OCI-LY7 (cell line): ENCODE data around the gene CDH3. TPM values are rescaled to one million over a fixed set of nuclear protein-coding genes. Genes with fewer than 3 reads are reported as not detected.

Experiments used
- BruUV-seq: library from RNA; stranded (reverse); fragments of 400-500 nt; replicated peaks from 2 replicates; lab custom pipeline; 2021; lab: Mats Ljungman, UMichigan
- CTCF ChIA-PET: fragments of 300-600 bp; sonication (Branson Sonifier 250); formaldehyde crosslinking; loops from one replicate; lab custom pipeline; 2022; ENCODE audit warnings: antibody characterized with exemption; ENCODE audit not compliant: unreplicated experiment; lab: Charles Lee
- POLR2A ChIA-PET: fragments of 300-600 bp; sonication (Branson Sonifier 250); formaldehyde crosslinking; loops from one replicate; lab custom pipeline; 2022; ENCODE audit warnings: antibody characterized with exemption; lab: Charles Lee
- DNase-seq: peaks from one replicate; pipeline ENCODE4 v3.0.0-alpha.2; 2015; ENCODE audit warnings: low spot score
- H2AFZ ChIP-seq: fragments of 200-600 bp; sonication (generic), shearing (Covaris generic); 2 replicates; pipeline ENCODE4 v1.6.1; 2014; ENCODE audit warnings: mild to moderate bottlenecking, antibody characterized with exemption, low read length, moderate library complexity
- H3K27ac ChIP-seq: fragments of 200-600 bp; sonication (generic); 2 replicates; pipeline ENCODE4 v1.5.1; 2014; ENCODE audit warnings: mixed run types, low read depth, mild to moderate bottlenecking, moderate library complexity, low read length, inconsistent platforms; ENCODE audit not compliant: poor library complexity, severe bottlenecking
- H3K36me3 ChIP-seq: fragments of 200-600 bp; sonication (generic); 2 replicates; pipeline ENCODE4 v1.6.1; 2014; ENCODE audit warnings: mild to moderate bottlenecking, antibody characterized with exemption, low read length, moderate library complexity, mixed read lengths; ENCODE audit not compliant: insufficient read depth
- H3K4me1 ChIP-seq: fragments of 200-600 bp; sonication (generic); 2 replicates; pipeline ENCODE4 v1.5.1; 2014; ENCODE audit warnings: mild to moderate bottlenecking, low read length; ENCODE audit not compliant: insufficient read depth, poor library complexity, severe bottlenecking
- H3K4me2 ChIP-seq: fragments of 200-600 bp; sonication (generic); 2 replicates; pipeline ENCODE4 v1.6.1; 2014; ENCODE audit warnings: mild to moderate bottlenecking, low read length
- H3K4me3 ChIP-seq: fragments of 200-600 bp; sonication (generic); 2 replicates; pipeline ENCODE4 v1.5.1; 2014; ENCODE audit warnings: mild to moderate bottlenecking, low read depth, low read length; ENCODE audit not compliant: poor library complexity, severe bottlenecking
- H3K79me2 ChIP-seq: fragments of 200-600 bp; sonication (generic); 2 replicates; pipeline ENCODE4 v1.6.1; 2016; ENCODE audit warnings: low read depth, mild to moderate bottlenecking, low read length, moderate library complexity, mixed read lengths; ENCODE audit not compliant: insufficient read depth
- H3K9me2 ChIP-seq: fragments of 200-600 bp; sonication (generic); 2 replicates; pipeline ENCODE4 v1.6.1; 2016; ENCODE audit warnings: mild to moderate bottlenecking, low read length, mixed read lengths; ENCODE audit not compliant: insufficient read depth
- H3K9me3 ChIP-seq: fragments of 200-600 bp; sonication (generic); 2 replicates; pipeline ENCODE4 v1.6.1; 2014; ENCODE audit warnings: mild to moderate bottlenecking, mixed run types, low read length, mixed read lengths
- H4K20me1 ChIP-seq: fragments of 200-600 bp; sonication (generic); 2 replicates; pipeline ENCODE4 v1.6.1; 2014; ENCODE audit warnings: mild to moderate bottlenecking, antibody characterized with exemption, low read length, moderate library complexity, mixed read lengths; ENCODE audit not compliant: insufficient read depth
- EZH2phosphoT487 ChIP-seq: fragments of 200-600 bp; sonication (generic); IDR thresholded peaks from 2 replicates; pipeline ENCODE4 v1.6.1; 2018; ENCODE audit warnings: low read depth, borderline replicate concordance, mild to moderate bottlenecking, mixed run types, antibody characterized with exemption, low read length, moderate library complexity, mixed read lengths
- intact Hi-C: fragments of 100-400 bp; cut with micrococcal nuclease; formaldehyde crosslinking; loops from one replicate; pipeline ENCODE4 v1.10.0; 2022; ENCODE audit not compliant: unreplicated experiment
- total RNA-seq, 2 experiments: library from RNA; depleted of rRNA in 1 of 2; stranded (reverse); fragments of >200 nt in 1 of 2; shearing (Covaris generic) in 1 of 2; gene quantifications; 2 replicates each; pipeline ENCODE4 v1.2.3, GENCODE V29; 2014 to 2022
- TF ChIP-seq, protein P1 (sequence below): fragments of 200-600 bp; sonication (generic); conservative IDR thresholded peaks from 2 replicates; pipeline ENCODE4 v1.5.1; 2014; ENCODE audit warnings: mild to moderate bottlenecking, antibody characterized with exemption, low read length, moderate library complexity, mixed read lengths

The CDH3 gene
- total RNA-seq, 2 experiments from 2014 or later: 0.06 to 0.46 TPM

DNA sequence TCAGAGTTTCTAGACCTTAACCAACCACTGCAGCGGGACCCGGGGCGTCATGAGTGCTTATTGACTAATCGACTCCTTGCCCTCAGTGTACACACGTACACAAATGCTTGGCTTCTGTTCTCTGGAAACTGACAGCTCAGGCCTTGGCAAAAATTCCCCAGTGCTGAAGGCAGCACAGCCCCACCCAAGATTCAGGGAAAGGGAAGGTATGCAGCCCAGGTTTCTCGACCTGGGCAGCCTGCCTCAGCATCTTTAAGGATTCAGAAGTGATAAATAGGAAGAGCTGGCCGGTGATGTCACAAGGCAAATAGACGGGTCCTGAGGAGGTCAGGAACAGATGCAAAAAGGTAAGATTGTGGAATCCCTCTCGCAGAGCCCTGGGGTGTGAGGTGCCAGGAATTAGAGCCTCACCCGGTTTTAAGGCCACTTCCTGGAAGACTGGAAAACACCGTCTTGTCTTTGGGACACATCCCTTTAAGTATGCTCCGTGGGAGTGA lies 9.0 kb upstream of the CDH3 start:
- Histone ChIP-seq H3K4me2 (no peak overlapping the region), H4K20me1 (no peaks in the 10 kb centered on the region), H3K9me2 (no peaks in the 10 kb centered on the region), H2AFZ (no peak overlapping the region), H3K79me2 (no peaks in the 10 kb centered on the region), H3K4me1 (no peaks in the 10 kb centered on the region), H3K4me3 (no peak overlapping the region), H3K36me3 (no peaks in the 10 kb centered on the region), H3K27ac (no peak overlapping the region), H3K9me3 (no peaks in the 10 kb centered on the region)
- no peak for DNase-seq
- TF ChIP-seq, protein P1, sequence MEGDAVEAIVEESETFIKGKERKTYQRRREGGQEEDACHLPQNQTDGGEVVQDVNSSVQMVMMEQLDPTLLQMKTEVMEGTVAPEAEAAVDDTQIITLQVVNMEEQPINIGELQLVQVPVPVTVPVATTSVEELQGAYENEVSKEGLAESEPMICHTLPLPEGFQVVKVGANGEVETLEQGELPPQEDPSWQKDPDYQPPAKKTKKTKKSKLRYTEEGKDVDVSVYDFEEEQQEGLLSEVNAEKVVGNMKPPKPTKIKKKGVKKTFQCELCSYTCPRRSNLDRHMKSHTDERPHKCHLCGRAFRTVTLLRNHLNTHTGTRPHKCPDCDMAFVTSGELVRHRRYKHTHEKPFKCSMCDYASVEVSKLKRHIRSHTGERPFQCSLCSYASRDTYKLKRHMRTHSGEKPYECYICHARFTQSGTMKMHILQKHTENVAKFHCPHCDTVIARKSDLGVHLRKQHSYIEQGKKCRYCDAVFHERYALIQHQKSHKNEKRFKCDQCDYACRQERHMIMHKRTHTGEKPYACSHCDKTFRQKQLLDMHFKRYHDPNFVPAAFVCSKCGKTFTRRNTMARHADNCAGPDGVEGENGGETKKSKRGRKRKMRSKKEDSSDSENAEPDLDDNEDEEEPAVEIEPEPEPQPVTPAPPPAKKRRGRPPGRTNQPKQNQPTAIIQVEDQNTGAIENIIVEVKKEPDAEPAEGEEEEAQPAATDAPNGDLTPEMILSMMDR: no peak
- TF ChIP-seq EZH2phosphoT487: no peak
- ChIA-PET CTCF (no interaction called here), POLR2A (interaction anchor here (0.6 kb wide), 1 partner anchor 703 kb away, joined by 3 read pairs; no protein-coding TSS in a partner anchor)
- intact Hi-C loops: no loop called here
- no TSS peak for BruUV-seq

DNA sequence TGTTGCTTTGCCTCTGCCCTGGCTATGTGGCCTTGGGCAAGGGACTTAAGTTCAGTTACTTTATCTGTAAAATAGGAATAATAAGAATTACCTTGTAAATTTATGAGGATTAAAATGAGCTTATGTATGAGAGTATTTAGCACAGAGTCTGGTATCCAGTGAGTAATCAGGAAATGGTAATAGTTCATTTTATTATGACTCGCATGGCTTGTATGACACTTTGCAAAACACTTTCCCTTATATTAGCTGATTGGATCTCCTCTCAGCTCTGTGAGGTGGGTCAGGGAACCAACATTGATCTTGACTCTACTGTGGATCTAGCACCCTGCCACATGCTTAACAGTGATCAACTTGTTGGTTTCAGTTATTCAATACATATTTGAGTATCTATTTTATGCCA lies 8.3 kb upstream of the CDH3 start:
- no peak overlapping the region for H3K4me2 ChIP-seq
- no peaks in the 10 kb centered on the region for H3K36me3 ChIP-seq
- H3K79me2 ChIP-seq: no peaks in the 10 kb centered on the region
- no peak overlapping the region for H2AFZ ChIP-seq
- H3K4me3 ChIP-seq: no peak overlapping the region
- H3K9me2 ChIP-seq: no peaks in the 10 kb centered on the region
- BruUV-seq: no TSS peak
- TF ChIP-seq, protein P1: no peak
- no peak for TF ChIP-seq EZH2phosphoT487
- ChIA-PET POLR2A (no interaction called here), CTCF (no interaction called here)
- no peaks in the 10 kb centered on the region for H4K20me1 ChIP-seq
- no peak overlapping the region for H3K27ac ChIP-seq
- no peaks in the 10 kb centered on the region for H3K4me1 ChIP-seq
- intact Hi-C loops: no loop called here
- no peaks in the 10 kb centered on the region for H3K9me3 ChIP-seq
- DNase-seq: no peak

DNA sequence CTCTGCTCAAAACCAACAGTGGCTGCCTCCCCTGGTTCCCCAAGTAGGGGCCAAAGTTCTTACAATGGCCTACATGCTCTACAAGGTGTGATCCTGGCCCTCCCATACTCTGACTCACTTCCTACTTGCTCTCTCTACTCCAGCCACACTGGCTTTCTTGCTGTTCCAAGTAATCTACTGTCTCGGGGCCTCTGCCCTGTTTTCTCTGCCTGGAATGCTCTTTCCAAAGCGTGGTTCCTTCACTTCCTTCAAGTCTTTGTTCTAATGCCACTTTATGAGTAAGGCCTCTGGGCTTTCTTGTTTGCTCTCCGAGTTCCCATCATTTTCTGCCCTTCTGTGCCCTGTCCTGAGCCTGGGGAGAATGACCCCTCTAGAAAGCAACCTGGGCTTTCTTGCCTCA lies 4.1 kb upstream of the CDH3 start:
- Histone ChIP-seq H3K36me3 (no peaks in the 10 kb centered on the region), H2AFZ (no peak overlapping the region), H3K9me2 (no peaks in the 10 kb centered on the region), H3K4me1 (no peaks in the 10 kb centered on the region), H3K79me2 (no peaks in the 10 kb centered on the region), H4K20me1 (no peaks in the 10 kb centered on the region), H3K4me3 (no peak overlapping the region), H3K27ac (no peak overlapping the region), H3K4me2 (no peak overlapping the region), H3K9me3 (no peaks in the 10 kb centered on the region)
- no peak for DNase-seq
- TF ChIP-seq, protein P1: no peak
- TF ChIP-seq EZH2phosphoT487: no peak
- intact Hi-C loops: no loop called here
- CTCF ChIA-PET: interaction anchor here (0.7 kb wide), 1 partner anchor 499 kb away, joined by 3 read pairs; no protein-coding TSS in a partner anchor
- POLR2A ChIA-PET: no interaction called here
- BruUV-seq: no TSS peak
